ENCODE data around the gene TMA7B. TPM values are rescaled to one million over a fixed set of nuclear protein-coding genes. Genes with fewer than 3 reads are reported as not detected.

Gene TMA7B
- total RNA-seq, 2 experiments from 2014 or later = 5.7 to 6.5 TPM

DNA sequence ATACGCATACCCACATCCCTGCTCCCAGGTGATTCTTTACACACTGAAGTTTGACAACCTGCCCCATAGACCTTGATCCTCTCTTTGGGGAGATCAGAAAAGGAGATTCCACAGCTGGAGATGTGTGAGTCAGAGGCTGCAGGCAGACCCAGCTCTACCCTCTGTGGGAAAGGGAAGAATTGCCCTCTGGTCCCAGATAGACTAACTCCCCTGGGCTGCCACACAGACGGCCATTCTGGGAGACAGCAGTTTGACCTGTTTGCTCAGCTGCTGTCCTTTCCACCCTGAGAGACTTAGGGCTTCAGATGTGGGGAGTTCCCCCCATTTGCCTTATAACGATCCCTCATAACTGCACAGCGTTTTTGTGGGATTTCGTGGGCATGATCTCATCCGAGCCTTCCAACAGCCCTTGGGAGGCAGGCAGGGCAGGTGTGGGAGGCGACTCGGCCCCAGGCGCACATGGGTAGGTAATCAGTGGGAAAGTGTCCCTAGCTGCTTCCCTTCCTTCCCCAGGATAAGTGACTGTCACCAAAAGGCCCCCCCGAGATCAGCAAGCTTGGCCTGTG is 48.6 kb downstream of the TMA7B start:
- ATAC-seq (ENCODE audit: poor library complexity) (no peak), DNase-seq (no peak)
- Mint-ChIP-seq H3K36me3 (ENCODE audit: low read depth) (no peaks in the 10 kb centered on the region), H3K27ac (peak overlapping the region; percentile 72), H3K4me1 (ENCODE audit: low read depth) (peaks cover 11% of the 10 kb centered on the region), H3K9me3 (no peaks in the 10 kb centered on the region), H3K27me3 (peaks cover 14% of the 10 kb centered on the region), H3K4me3 (no peak overlapping the region)
- TF ChIP-seq, protein P1, sequence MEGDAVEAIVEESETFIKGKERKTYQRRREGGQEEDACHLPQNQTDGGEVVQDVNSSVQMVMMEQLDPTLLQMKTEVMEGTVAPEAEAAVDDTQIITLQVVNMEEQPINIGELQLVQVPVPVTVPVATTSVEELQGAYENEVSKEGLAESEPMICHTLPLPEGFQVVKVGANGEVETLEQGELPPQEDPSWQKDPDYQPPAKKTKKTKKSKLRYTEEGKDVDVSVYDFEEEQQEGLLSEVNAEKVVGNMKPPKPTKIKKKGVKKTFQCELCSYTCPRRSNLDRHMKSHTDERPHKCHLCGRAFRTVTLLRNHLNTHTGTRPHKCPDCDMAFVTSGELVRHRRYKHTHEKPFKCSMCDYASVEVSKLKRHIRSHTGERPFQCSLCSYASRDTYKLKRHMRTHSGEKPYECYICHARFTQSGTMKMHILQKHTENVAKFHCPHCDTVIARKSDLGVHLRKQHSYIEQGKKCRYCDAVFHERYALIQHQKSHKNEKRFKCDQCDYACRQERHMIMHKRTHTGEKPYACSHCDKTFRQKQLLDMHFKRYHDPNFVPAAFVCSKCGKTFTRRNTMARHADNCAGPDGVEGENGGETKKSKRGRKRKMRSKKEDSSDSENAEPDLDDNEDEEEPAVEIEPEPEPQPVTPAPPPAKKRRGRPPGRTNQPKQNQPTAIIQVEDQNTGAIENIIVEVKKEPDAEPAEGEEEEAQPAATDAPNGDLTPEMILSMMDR (IDR thresholded peaks at IDR 0.05) = no peak
- Histone ChIP-seq H3K9me3 (ENCODE audit: control insufficient read depth in 1 of 2, insufficient read depth in 1 of 2, low read length in 2 of 2) (no peaks in the 10 kb centered on the region), H3K4me1 (ENCODE audit: insufficient read depth, low read length) (peaks cover 13% of the 10 kb centered on the region), H3K36me3 (ENCODE audit: insufficient read depth, low read length) (no peaks in the 10 kb centered on the region), H3K4me3 (ENCODE audit: low read length) (no peak overlapping the region), H3K27ac (ENCODE audit: low read depth in 1 of 2, low read length in 2 of 2) (no peak overlapping the region), H3K27me3 (ENCODE audit: control insufficient read depth in 1 of 2, insufficient read depth in 2 of 2, low read length in 2 of 2) (peaks cover 0 to 2% of the 10 kb centered on the region in 2 experiments)
- CTCF ChIA-PET = interaction anchor here (1.3 kb wide), 1 partner anchor 15 kb away, joined by 3 read pairs; no protein-coding TSS in a partner anchor
- POLR2A ChIA-PET = interaction anchor here (1.0 kb wide), 1 partner anchor 15 kb away, joined by 4 read pairs; no protein-coding TSS in a partner anchor
- intact Hi-C loops (cut with DNase I, micrococcal nuclease) = no loop called here

- ATAC-seq (ENCODE audit: poor library complexity) (no peak), DNase-seq (no peak)
- Histone ChIP-seq H3K4me1 (ENCODE audit: insufficient read depth, low read length) (peaks cover 13% of the 10 kb centered on the region), H3K27ac (ENCODE audit: low read depth in 1 of 2, low read length in 2 of 2) (no peak overlapping the region), H3K9me3 (ENCODE audit: control insufficient read depth in 1 of 2, insufficient read depth in 1 of 2, low read length in 2 of 2) (no peaks in the 10 kb centered on the region), H3K27me3 (ENCODE audit: control insufficient read depth in 1 of 2, insufficient read depth in 2 of 2, low read length in 2 of 2) (peaks cover 0 to 2% of the 10 kb centered on the region in 2 experiments), H3K36me3 (ENCODE audit: insufficient read depth, low read length) (no peaks in the 10 kb centered on the region), H3K4me3 (ENCODE audit: low read length) (peak overlapping the region; percentile 38)
- Mint-ChIP-seq H3K4me1 (ENCODE audit: low read depth) (peaks cover 11% of the 10 kb centered on the region), H3K27ac (peak overlapping the region; percentile 72), H3K36me3 (ENCODE audit: low read depth) (no peaks in the 10 kb centered on the region), H3K27me3 (peaks cover 14% of the 10 kb centered on the region), H3K4me3 (peak overlapping the region; percentile 84), H3K9me3 (no peaks in the 10 kb centered on the region)
- TF ChIP-seq, protein P1 (IDR thresholded peaks at IDR 0.05) = no peak
- intact Hi-C loops (cut with DNase I, micrococcal nuclease) = no loop called here
- ChIA-PET POLR2A (interaction anchor here (0.9 to 2.4 kb wide), 6 partner anchors 13 to 489 kb away, joined by 3 to 14 read pairs (median 4); partner anchors contain the start of genes ATF4 and FAM83F), CTCF (interaction anchor here (1.3 kb wide), 1 partner anchor 15 kb away, joined by 4 read pairs; no protein-coding TSS in a partner anchor)
These were observed 49.1 kb downstream of the TMA7B start for GRCh38 chr22:40009292-40009774.

DNA sequence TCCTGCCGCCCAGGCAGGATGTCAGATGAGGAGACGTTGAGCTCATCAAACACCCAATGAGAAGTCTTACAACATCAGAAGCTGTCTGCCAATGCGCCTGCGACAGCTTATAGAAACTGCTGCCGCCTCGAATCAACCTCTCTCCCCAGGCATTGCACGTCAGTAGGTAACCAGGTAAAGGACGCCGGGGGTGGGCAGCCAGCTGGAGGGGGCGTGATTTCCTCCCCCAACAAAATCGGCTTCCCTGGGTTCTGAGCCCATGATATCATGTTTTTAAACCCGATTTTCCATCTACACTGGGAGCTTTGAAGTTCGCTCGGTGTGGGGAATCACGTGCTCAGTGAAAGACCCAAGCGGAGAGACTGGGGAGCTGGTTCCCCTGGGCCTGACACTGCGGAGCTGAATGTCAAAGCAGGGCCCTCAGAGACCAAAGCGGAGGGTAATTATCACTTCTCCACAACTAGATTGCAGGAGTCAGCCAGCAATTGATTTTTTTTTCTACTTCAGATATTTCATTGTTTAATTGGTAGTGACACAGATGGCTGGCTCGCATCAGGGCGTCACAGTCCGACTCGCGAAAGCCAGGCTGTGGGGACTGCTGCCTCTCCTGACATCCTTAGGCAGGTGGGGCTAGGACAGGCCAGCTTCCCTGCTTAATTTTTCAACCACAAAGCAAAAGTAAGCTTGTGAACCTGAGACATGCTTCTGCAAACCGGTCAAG is 49.9 kb downstream of the TMA7B start:
- peak overlapping the region; percentile 84 for H3K4me3 Mint-ChIP-seq
- H3K4me3 ChIP-seq (ENCODE audit: low read length) = peak overlapping the region; percentile 38
- H3K27ac ChIP-seq (ENCODE audit: low read depth in 1 of 2, low read length in 2 of 2) = peak overlapping the region in 1 of 2 donors; percentile 7

More for the DNA sequence above, 49.9 kb downstream of the TMA7B start:
- Mint-ChIP-seq H3K27ac (peak overlapping the region; percentile 72), H3K27me3 (peaks cover 11% of the 10 kb centered on the region), H3K4me1 (ENCODE audit: low read depth) (peaks cover 11% of the 10 kb centered on the region), H3K9me3 (no peaks in the 10 kb centered on the region), H3K36me3 (ENCODE audit: low read depth) (no peaks in the 10 kb centered on the region)
- ChIA-PET POLR2A (interaction anchor here (0.7 to 2.4 kb wide), 6 partner anchors 13 to 506 kb away, joined by 3 to 14 read pairs (median 4); partner anchors contain the start of genes ATF4 and FAM83F), CTCF (interaction anchor here (0.8 to 1.3 kb wide), 2 partner anchors 14 to 270 kb away, joined by 3 to 4 read pairs; no protein-coding TSS in a partner anchor)
- TF ChIP-seq, protein P1 (IDR thresholded peaks at IDR 0.05) = no peak
- peak; percentile 94 for ATAC-seq (ENCODE audit: poor library complexity)
- Histone ChIP-seq H3K4me1 (ENCODE audit: insufficient read depth, low read length) (peaks cover 13% of the 10 kb centered on the region), H3K9me3 (ENCODE audit: control insufficient read depth in 1 of 2, insufficient read depth in 1 of 2, low read length in 2 of 2) (no peaks in the 10 kb centered on the region), H3K36me3 (ENCODE audit: insufficient read depth, low read length) (no peaks in the 10 kb centered on the region), H3K27me3 (ENCODE audit: control insufficient read depth in 1 of 2, insufficient read depth in 2 of 2, low read length in 2 of 2) (peaks cover 0 to 2% of the 10 kb centered on the region in 2 experiments)
- intact Hi-C loops (cut with DNase I, micrococcal nuclease) = no loop called here
- DNase-seq = peak; percentile 13 to 70 (median 36)

Data from CD4-positive, alpha-beta T cell (primary cell).